ENCODE data around the gene RARG.

- TF ChIP-seq CTCF (IDR thresholded peaks at IDR 0.05; ENCODE audit: extremely low read depth in 1 of 2, insufficient read depth in 1 of 2, low read depth in 1 of 2, low read length in 2 of 2) (peak; percentile 87 to 95), POLR2AphosphoS5 (IDR thresholded peaks at IDR 0.05; ENCODE audit: insufficient read depth, low read depth, low read length) (no peak), MYC (IDR thresholded peaks at IDR 0.05; ENCODE audit: low read depth, low read length) (no peak), POLR2A (IDR thresholded peaks at IDR 0.05; ENCODE audit: low read depth, low read length) (no peak), EZH2 (IDR thresholded peaks at IDR 0.05; ENCODE audit: borderline replicate concordance, low read depth, low read length, severe bottlenecking) (no peak), MAX (IDR thresholded peaks at IDR 0.05; ENCODE audit: insufficient read depth, insufficient read length) (no peak)
Measured at GRCh38 chr12:53213348-53213747, 18.7 kb downstream of the RARG start.
